ENCODE measurements around the gene PARVB.

PARVB gene

DNA sequence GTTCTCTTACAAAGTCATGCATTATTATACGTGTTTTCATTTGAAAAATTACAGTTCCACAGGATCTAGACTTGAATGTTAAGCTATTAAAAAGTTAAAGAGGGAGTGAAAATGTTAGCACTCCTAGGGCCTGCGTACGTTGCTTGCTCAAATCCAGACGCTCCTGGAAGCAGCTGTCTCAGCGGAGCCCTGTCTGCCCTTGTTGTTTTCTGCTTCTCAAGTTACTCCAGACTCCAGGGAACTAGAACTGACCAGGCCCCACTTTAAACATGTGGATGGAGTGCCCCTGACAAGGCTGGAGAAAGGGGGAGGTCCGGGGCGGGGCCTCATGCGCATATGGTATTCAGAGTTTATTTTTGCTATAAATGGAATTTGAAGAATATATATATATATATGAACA, 9.6 kb downstream of the PARVB start:
- H3K4me3 ChIP-seq (ENCODE audit: control insufficient read depth, low read depth, low read length), result no peak overlapping the region
- no peak for DNase-seq (ENCODE audit: low read depth)
- TF ChIP-seq, protein P1, sequence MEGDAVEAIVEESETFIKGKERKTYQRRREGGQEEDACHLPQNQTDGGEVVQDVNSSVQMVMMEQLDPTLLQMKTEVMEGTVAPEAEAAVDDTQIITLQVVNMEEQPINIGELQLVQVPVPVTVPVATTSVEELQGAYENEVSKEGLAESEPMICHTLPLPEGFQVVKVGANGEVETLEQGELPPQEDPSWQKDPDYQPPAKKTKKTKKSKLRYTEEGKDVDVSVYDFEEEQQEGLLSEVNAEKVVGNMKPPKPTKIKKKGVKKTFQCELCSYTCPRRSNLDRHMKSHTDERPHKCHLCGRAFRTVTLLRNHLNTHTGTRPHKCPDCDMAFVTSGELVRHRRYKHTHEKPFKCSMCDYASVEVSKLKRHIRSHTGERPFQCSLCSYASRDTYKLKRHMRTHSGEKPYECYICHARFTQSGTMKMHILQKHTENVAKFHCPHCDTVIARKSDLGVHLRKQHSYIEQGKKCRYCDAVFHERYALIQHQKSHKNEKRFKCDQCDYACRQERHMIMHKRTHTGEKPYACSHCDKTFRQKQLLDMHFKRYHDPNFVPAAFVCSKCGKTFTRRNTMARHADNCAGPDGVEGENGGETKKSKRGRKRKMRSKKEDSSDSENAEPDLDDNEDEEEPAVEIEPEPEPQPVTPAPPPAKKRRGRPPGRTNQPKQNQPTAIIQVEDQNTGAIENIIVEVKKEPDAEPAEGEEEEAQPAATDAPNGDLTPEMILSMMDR (IDR thresholded peaks at IDR 0.05; ENCODE audit: control insufficient read depth, insufficient read depth, low read depth, low read length, missing control alignments), result no peak

DNA sequence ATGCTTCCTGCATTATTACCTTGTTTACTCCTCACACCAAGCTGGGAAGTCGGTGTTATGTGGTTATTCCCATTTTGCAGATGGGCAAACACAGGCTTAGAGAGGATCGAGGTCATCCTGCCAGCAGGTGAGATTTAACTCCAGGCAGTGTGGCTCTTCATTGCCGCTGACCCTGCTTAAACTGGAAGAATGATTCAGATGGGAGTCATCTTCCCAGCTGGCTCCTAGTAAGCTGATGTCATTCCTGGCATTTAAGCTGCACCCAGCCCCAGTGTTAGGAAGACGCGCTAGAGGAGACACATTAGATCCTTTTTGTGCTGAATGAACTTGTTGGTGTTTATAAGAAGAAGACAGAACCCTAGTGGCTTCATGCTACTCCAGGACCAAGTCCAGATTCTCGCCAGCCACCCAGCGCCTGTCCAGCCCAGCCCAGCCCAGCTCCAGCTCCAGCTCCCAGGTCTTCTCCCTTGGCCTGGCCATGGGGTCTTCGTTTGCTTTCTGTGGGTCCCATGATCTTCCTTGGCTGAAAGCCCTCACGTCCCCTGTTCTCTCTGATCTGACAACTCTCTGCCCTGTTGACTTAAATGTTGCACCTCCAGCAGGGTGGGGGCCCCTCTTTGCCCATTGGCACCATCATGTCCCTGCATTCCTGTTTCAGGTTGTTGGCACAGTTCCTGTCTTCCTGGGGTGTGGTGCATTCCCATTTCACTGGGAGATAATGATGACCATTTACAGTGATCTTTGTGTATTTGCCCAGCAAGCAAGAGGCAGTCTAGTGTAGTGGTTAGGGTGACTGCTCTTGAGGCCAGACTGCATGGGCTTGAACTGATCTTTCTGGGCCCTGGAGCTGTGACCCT, 13.6 kb downstream of the PARVB start:
- peak; percentile 69 for DNase-seq (ENCODE audit: low read depth)
- TF ChIP-seq, protein P1 (IDR thresholded peaks at IDR 0.05; ENCODE audit: control insufficient read depth, insufficient read depth, low read depth, low read length, missing control alignments), result no peak
- H3K4me3 ChIP-seq (ENCODE audit: control insufficient read depth, low read depth, low read length), result no peak overlapping the region

DNA sequence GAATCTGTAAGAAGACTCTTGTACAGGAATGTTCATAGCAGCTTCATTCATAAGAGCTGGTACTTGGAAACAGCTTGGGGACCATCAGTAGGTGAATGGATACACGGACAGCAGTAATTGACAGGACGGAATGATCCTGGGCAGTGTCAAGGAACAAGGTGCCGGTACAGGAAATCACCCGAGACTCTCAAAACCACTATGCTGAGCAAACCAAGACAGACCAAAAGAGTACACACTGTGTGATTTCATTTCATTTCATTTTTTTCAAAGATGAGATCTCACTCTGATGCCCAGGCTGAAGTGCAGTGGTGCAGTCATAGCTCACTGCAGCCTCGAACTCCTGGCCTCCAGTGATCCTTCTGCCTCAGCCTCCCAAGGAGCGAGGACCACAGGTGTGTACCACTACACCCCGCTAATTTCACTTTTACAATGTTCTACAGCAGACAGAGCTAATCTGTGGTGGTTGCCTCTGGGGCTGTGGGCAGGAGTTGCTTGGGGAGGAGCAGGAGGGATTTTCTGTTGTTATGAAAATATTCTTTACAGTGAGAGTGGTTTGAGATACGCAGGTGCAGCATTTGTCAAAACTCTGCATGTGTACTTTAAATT, 15.6 kb downstream of the PARVB start:
- H3K4me3 ChIP-seq (ENCODE audit: control insufficient read depth, low read depth, low read length), result no peak overlapping the region
- no peak for DNase-seq (ENCODE audit: low read depth)
- TF ChIP-seq, protein P1 (IDR thresholded peaks at IDR 0.05; ENCODE audit: control insufficient read depth, insufficient read depth, low read depth, low read length, missing control alignments), result no peak

DNA sequence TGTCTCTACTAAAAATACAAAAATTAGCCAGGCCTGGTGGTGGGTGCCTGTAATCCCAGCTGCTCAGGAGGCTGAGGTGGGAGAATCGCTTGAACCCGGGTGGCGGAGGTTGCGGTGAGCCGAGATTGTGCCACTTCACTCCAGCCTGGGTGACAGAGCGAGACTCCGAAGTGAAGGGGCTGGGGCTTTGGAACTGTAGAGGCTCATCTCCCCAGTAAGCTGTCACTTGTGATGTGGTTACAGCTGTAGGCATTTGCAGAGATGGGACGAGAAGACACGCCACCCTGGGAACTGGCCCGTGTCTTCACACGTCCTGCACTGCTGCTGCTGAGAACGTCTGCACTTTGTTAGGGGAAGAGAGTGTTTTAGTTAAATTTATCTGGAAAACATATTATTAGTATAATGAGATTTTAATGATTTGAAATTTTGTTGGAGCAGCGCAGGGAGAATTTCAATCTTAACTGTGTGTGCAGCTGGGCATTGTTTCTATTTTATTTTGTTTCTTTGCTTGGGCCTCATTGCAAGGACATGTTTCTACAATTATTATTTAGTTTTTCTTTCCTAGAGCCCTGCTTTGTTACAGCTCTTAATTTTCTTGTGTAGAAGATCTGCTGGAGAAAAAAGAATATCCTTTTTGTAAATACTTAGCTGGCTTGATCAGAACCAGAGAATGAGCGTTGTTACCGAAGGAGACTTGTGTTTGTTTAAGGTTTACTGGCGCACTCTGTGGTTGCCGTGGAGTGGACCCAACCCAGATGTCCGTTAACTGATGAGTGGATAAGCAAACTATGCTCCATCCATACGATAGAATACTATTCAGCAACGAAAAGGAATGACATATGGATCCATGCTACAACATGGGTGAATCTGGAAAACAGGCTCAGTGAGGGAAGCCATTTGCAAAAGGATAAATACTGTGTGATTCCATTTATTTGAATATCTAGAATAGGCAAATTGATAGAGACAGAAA, 18.4 kb downstream of the PARVB start:
- DNase-seq (ENCODE audit: low read depth), result no peak
- TF ChIP-seq, protein P1 (IDR thresholded peaks at IDR 0.05; ENCODE audit: control insufficient read depth, insufficient read depth, low read depth, low read length, missing control alignments), result no peak
- H3K4me3 ChIP-seq (ENCODE audit: control insufficient read depth, low read depth, low read length), result no peak overlapping the region

DNA sequence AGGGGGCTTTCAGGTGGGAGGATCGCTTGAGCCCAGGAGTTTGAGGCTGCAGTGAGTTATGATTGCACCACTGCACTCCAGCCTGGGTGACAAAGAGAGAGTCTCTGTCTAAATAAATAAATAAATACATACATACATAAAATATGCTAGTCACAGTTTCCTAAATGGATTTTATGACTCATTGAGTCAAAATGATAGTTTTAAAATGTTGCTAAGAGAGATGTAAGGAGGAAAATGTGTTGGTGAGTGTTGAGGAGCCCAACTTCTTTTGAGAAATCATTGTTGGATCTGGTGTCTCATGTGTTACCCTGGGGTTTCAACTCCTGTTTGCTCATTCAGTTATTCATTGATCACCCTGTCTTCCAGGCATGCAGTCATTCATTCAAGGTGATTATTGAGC, 21.0 kb downstream of the PARVB start:
- H3K4me3 ChIP-seq (ENCODE audit: control insufficient read depth, low read depth, low read length), result no peak overlapping the region
- TF ChIP-seq, protein P1 (IDR thresholded peaks at IDR 0.05; ENCODE audit: control insufficient read depth, insufficient read depth, low read depth, low read length, missing control alignments), result no peak
- DNase-seq (ENCODE audit: low read depth), result no peak

DNA sequence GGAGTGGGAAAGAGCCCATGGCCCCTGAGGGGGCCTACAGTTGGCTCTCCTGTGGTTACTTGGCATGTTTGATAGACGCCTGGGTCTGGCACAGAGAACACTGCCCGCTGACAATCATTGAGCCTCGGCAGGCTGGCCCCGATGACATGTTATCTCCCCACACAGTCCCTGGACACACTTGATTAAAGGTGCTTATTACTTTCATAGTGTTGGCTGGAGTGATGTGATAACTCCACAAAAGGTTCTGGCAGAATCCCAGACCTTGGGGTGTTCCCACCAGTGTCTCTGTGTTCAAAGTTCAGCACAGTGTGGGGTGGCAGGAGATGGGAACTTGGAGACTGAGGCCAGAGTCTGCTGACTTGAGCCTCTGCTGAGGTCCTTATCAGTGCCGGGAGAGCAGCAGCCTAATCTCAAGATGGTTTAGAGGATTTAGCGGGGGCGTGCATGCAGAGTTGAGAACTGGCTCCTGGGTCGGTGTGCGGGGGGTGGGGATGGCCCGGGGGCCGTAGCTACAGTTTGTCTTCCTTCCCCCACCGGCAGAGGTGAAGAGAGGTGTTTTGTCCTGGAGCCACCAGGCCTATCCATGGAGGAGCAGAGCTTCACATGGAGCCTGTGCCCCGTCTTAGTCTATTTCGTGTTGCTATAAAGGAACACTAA, 22.5 kb downstream of the PARVB start:
- TF ChIP-seq, protein P1 (IDR thresholded peaks at IDR 0.05; ENCODE audit: control insufficient read depth, insufficient read depth, low read depth, low read length, missing control alignments), result no peak
- no peak overlapping the region for H3K4me3 ChIP-seq (ENCODE audit: control insufficient read depth, low read depth, low read length)
- no peak for DNase-seq (ENCODE audit: low read depth)
